GM21737 (cell line): Measurements from ENCODE around the gene CLDN15.
"Not testable (repeated sequence)": the region's sequence is repeated elsewhere in the genome, so short reads cannot be mapped to it uniquely, and the experiment has no call there.

ENCODE experiments used
- ATAC-seq: cut with Tn5 transposase; IDR thresholded peaks from one replicate; pipeline ENCODE4 v1.9.1; 2021; ENCODE audit warnings: mild to moderate bottlenecking, moderate library complexity; ENCODE audit not compliant: unreplicated experiment

Gene CLDN15, protein sequence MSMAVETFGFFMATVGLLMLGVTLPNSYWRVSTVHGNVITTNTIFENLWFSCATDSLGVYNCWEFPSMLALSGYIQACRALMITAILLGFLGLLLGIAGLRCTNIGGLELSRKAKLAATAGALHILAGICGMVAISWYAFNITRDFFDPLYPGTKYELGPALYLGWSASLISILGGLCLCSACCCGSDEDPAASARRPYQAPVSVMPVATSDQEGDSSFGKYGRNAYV

DNA sequence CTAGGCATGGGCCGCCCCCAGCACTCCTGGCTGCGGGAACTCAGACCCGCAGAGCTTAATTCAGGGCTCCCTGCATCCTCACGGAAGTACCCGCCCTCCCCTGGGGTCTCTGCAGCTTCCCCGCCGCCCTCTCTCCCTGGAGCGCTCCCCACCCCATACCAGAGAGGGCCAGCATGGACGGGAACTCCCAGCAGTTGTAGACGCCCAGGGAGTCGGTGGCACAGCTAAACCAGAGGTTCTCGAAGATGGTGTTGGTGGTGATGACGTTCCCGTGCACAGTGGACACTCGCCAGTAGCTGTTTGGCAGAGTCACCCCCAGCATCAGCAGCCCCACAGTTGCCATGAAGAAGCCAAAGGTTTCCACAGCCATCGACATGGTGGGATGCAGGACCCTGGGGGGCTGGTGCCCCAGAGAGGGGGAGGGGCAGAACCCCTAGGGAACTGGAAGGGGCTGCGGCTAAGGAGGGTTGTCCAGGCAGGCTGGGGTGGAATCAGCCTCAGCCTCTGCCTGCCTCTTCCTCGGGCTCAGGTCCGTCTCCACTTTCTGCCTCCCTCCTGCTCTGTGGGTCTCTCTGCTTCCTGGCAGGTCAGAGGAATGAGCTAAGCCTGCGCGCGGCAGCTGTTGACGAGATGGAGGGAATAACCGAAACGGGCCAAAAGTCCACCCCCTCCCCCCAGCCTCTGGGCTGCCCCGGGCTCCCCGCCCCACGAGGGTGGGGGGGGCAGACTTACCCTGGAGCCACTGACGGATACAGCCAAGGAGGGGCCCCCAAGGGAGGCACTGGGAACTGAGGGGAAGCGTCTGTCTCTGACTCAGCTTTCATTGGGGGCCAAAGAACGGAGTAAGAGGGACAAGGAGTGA lies at the start of gene CLDN15:
Gene CLDN15, minus strand, starts transcription at position 597 of the 862 bp plus-strand sequence. Its CDS starts 221 bp downstream, at position 376.
- ATAC-seq = no peak

DNA sequence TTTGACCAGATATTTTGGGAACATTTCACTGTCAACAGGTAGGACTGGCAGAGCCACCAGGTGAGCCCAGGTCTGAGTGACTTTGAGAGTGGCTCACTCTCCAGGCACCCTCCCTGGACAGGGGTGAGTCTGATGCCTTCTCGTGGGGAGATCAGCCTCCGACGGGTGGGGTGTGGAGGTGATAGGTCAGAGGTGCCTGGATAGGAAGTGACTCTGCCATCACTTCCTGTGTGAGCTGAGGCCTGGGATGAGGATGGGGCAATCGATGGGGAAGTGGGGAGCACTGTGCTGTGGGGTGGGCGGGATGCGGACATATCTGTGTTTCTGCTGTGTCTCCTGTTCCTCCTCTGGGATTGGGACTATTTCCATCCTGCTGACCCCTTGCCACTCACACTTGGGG lies 49.4 kb upstream of the CLDN15 start:
- no peak for ATAC-seq

GRCh38 chr7:101285880-101286279 lies 48.3 kb upstream of the CLDN15 start:
- not testable (repeated sequence) for ATAC-seq

DNA sequence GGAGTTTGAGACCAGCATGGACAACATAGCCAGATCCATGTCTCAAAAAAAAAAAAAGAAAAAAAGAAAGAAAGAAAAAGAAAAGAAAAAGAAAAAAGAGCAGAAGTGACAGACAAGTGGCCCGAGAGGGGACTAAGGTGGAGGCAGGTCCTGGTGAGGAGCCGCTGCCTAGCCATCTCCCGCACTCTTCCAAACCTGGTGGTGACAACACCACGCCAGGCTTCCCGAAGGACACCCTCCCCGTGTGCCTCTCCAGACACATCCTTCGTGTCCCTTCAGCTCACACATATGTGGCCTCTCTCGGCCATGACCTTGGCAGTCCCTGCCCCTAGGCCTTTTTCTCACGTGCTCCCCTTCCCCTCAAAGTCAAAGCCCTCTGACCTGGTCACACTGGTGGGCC lies 47.6 kb upstream of the CLDN15 start:
- no peak for ATAC-seq

DNA sequence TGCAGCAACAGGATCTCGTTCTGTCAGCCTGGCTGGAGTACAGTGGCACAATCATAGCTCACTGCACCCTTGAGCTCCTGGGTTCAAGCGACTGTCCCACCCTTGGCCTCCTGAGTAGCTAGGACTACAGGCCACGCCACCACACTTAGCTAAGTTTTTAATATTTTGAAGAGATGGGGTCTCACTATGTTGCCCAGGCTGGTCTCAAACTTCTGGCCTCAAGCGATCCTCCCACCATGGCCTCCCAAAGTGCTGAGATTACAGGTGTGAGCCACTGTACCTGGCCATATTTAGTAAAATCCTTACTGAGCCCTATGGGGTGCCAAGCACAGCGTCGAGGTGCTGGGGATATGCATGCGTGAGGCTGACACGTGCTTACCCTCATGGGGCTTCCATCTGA lies 43.3 kb upstream of the CLDN15 start:
- not testable (repeated sequence) for ATAC-seq

GRCh38 chr7:101278461-101279292 lies 41.1 kb upstream of the CLDN15 start:
- no peak for ATAC-seq

DNA sequence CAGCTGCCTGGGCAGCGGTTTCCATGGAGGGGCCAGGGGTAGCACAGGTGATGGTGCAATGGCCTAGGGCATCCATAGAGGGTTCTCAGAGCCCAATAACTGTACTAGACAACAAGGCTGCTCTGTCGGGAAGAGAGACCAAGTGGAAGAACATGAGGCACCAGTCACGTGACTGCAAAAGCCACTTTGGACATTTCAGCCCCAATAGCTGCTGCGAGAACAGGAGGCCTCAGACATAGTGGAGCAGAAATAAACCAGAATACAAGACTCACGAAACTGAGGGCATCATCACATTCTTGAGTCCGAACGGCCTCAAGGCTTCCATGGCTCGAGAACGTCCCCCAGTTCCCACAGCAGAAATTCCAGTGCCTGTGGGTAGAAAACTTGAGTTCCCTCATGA lies 39.6 kb upstream of the CLDN15 start:
- ATAC-seq = no peak

DNA sequence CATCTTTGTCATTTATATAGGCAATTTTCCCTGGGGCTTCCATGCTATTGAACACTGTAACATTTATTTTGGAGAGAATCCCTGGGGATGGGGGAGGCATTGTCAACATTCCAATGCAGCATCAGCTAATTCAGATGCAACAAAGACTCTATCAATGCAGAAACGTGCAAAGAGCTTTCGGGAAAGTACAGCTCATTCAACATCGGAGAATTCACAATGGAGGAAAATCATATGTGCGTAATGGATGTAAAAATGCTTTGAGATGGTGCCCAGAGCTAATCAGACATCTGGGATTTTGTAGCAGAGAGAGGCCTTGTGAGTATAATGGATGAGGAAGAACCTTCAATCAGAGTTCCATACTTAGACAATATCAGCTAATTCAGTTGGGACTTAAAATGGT lies 35.6 kb upstream of the CLDN15 start:
- no peak for ATAC-seq

DNA sequence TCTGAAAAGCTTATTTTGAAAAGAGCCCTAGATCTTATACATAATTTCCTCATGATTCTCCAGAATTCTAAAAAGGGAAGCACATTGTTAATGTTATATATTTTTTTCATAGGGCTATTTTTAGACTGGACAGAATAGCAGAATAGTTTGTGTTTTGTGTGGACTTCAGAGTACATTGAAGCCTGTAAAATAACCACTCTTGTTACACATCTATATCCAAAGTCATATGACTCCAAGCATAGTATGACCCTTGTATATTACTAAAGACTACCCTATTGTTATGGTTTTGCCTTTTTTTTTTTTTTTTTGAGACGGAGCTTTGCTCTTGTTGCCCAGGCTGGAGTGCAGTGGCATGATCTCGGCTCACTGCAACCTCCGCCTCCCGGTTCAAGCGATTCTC lies 33.4 kb upstream of the CLDN15 start:
- no peak for ATAC-seq

DNA sequence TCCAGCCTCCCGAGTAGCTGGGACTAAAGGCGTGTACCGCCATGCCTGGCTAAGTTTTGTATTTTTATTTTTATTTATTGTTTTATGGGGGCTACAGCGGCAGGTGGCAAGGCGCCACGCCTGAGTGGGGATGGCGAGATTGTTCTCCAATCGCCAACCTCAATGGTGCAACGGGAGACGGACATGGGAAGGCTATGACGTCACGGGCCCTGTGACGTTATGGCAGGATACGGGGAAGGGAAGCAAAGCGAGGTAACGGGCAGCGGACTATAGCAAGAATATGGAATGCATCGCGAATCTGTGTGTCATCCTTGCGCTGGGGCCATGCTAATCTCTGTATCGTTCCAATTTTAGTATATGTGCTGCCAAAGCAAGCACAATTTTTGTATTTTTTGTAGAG lies 32.1 kb upstream of the CLDN15 start:
- no peak for ATAC-seq

- ATAC-seq = no peak
Observed at GRCh38 chr7:101265622-101266516, 28.3 kb upstream of the CLDN15 start.

DNA sequence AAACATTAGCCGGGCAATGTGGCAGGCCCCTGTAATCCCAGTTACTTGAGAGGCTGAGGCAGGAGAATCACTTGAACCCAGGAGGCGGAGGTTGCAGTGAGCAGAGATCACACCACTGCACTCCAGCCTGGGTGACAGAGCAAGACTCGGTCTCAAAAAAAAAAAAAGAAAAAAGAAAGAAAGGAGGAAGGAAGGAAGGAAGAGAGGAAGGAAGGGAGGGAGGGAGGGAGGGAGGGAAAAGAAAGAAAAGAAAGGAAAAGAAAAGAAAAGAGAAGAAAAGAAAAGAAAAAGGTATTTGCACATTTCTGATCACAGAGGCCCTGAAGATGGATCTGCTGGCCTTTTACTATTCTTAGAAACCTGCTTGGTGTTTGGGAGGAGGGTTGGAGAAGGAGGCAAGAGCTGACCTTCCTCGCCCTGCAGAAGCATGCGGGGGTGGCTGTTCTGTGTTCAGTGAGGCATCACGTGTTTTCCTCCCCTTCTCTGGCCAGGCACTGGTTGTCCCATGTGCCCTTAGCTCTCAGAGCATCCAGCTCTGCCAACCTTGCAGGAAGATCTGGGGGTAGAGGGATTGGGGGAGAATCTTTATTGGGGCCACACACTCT lies 26.6 kb upstream of the CLDN15 start:
- not testable (repeated sequence) for ATAC-seq

- ATAC-seq = no peak
Observed at GRCh38 chr7:101258243-101258731, 20.7 kb upstream of the CLDN15 start.

- ATAC-seq = no peak
Observed at GRCh38 chr7:101255796-101256195, 18.2 kb upstream of the CLDN15 start.

- ATAC-seq = not testable (repeated sequence)
Observed at GRCh38 chr7:101253199-101253598, 15.6 kb upstream of the CLDN15 start.

DNA sequence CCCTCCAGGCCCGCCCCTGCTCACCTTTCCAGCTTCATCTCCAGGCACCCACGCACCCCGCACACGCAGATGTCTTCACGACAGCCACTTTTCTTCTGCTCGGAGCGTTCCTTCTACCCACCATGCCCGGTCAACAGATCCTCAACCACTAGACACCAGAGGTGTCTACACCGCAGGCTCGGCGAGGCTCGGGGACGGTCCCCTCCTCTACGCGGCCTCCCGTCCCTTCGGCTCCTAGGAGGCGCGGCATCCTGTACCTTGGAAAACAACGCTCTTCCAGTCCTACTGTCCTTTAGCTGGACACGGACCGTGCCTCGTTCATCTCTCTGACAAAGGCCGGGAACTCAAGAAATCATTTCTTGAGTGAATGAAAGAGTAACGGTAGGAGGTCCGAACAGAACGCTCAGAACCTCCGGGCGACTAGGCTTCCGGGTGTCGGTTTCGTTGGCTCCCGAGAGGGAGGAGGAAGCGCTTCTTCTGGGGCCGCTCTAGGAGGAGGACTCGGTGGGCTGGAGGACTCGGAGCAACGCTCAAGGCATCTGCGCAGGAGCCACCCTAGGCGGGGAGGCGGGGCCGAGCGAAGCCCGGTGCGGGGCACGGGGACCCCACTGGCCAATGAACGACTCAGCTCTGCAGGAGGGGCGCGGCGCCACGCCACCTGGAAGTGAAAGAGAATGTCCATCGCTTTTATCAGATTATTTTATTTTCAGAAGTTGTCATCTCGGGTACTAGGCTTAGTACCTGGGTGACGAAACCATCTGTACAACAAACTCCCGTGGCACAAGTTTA lies 14.5 kb upstream of the CLDN15 start:
- peak; percentile 97 for ATAC-seq

DNA sequence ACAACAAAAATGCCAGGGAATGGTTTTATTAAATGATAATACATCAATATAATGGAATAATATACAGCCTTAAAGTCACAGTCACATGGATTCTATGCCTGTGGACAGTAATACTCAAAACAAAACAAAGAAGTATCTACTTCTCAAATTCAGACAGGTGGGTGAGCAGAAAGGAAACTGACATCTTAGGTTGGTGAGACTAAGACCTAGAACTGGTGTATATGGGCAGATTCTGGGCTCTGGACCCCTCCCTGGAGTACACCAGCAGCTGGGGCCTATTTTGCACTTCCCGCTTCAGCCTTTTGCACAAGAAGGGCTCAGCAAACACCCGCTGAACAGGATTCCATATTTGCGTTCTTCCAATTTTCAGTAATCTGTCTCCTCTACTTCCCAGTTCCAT lies 12.7 kb upstream of the CLDN15 start:
- no peak for ATAC-seq

DNA sequence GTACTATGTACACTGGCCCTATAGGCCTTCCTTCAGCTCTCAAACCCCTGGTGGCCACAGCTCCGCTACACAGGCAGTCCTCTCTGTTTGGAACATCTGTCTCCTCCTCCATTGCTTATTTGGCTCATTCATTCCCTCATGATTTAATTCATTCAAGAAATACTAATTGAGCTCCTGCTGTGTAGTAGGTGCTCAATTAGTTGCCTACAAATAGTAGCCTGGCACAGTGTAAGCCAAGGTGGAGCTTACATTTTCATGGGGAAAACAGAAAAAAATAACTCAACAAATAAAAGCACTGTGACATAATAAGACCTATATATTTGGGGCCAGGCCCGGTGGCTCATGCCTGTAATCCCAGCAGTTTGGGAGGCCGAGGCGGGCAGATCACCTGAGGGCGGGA lies 10.7 kb upstream of the CLDN15 start:
- no peak for ATAC-seq

- ATAC-seq = no peak
Observed at GRCh38 chr7:101245147-101245668, 7.6 kb upstream of the CLDN15 start.
